ENCODE results near the gene WFDC2.
"Not testable (repeated sequence)": the region's sequence is repeated elsewhere in the genome, so short reads cannot be mapped to it uniquely, and the experiment has no call there.

Gene WFDC2

GRCh38 chr20:45470937-45471336 is 1.4 kb downstream of the WFDC2 start:
- ChIA-PET CTCF (interaction anchor here (1.0 to 10.9 kb wide), 6 partner anchors 16 to 300 kb away, joined by 3 to 120 read pairs (median 4); no protein-coding TSS in a partner anchor), POLR2A (no interaction called here)
- Histone ChIP-seq H3K4me3 (ENCODE audit: control insufficient read depth in 1 of 7, extremely low read depth in 1 of 7, insufficient read depth in 4 of 7, low read depth in 2 of 7, low read length in 6 of 7) (peak overlapping the region; percentile 11 to 80 (median 49)), H3K4me1 (ENCODE audit: control extremely low read depth in 1 of 4, control insufficient read depth in 4 of 4, insufficient read depth in 4 of 4, low read length in 3 of 4) (peaks cover 0 to 23% (median 17%) of the 10 kb centered on the region in 4 experiments), H3K27me3 (replicated peaks in 2 of 5; ENCODE audit: control insufficient read depth in 4 of 5, insufficient read depth in 5 of 5, low read length in 4 of 5) (peaks cover 4 to 39% (median 28%) of the 10 kb centered on the region in 5 experiments), H3K27ac (ENCODE audit: insufficient read depth in 1 of 2, low read depth in 1 of 2, low read length in 2 of 2, poor library complexity in 1 of 2, severe bottlenecking in 2 of 2) (no peak overlapping the region), H3K36me3 (ENCODE audit: control insufficient read depth in 4 of 4, insufficient read depth in 4 of 4, low read length in 3 of 4) (no peaks in the 10 kb centered on the region), H3K9me3 (ENCODE audit: control extremely low read depth in 1 of 5, control insufficient read depth in 4 of 5, insufficient read depth in 2 of 5, low read depth in 1 of 5, low read length in 4 of 5) (no peaks in the 10 kb centered on the region)
- DNase-seq: peak; percentile 28 to 44 (median 43)
- 35% methylated on average over 7 of the region's 10 CpGs for WGBS (ENCODE audit: insufficient coverage)

- H3K36me3 ChIP-seq (ENCODE audit: control insufficient read depth in 4 of 4, insufficient read depth in 4 of 4, low read length in 3 of 4); H3K4me3 ChIP-seq (ENCODE audit: control insufficient read depth in 1 of 7, extremely low read depth in 1 of 7, insufficient read depth in 4 of 7, low read depth in 2 of 7, low read length in 6 of 7); DNase-seq; H3K27ac ChIP-seq (ENCODE audit: insufficient read depth in 1 of 2, low read depth in 1 of 2, low read length in 2 of 2, poor library complexity in 1 of 2, severe bottlenecking in 2 of 2); H3K9me3 ChIP-seq (ENCODE audit: control extremely low read depth in 1 of 5, control insufficient read depth in 4 of 5, insufficient read depth in 2 of 5, low read depth in 1 of 5, low read length in 4 of 5); POLR2A ChIA-PET: not testable (repeated sequence)
- Histone ChIP-seq H3K27me3 (replicated peaks in 2 of 5; ENCODE audit: control insufficient read depth in 4 of 5, insufficient read depth in 5 of 5, low read length in 4 of 5) (peaks cover 4 to 36% (median 28%) of the 10 kb centered on the region in 5 experiments), H3K4me1 (ENCODE audit: control extremely low read depth in 1 of 4, control insufficient read depth in 4 of 4, insufficient read depth in 4 of 4, low read length in 3 of 4) (peaks cover 0 to 19% (median 15%) of the 10 kb centered on the region in 4 experiments)
- WGBS (ENCODE audit: insufficient coverage): no CpG with 5 or more reads among the region's 3 CpGs
- CTCF ChIA-PET: interaction anchor here (10.9 kb wide), 1 partner anchor 17 kb away, joined by 120 read pairs; no protein-coding TSS in a partner anchor
These were observed 2.7 kb downstream of the WFDC2 start for GRCh38 chr20:45472286-45472685.

GRCh38 chr20:45477530-45478148 is 8.1 kb downstream of the WFDC2 start:
- DNase-seq; H3K27me3 ChIP-seq (replicated peaks in 2 of 5; ENCODE audit: control insufficient read depth in 4 of 5, insufficient read depth in 5 of 5, low read length in 4 of 5); H3K36me3 ChIP-seq (ENCODE audit: control insufficient read depth in 4 of 4, insufficient read depth in 4 of 4, low read length in 3 of 4); POLR2A ChIA-PET; H3K4me1 ChIP-seq (ENCODE audit: control extremely low read depth in 1 of 4, control insufficient read depth in 4 of 4, insufficient read depth in 4 of 4, low read length in 3 of 4); H3K27ac ChIP-seq (ENCODE audit: insufficient read depth in 1 of 2, low read depth in 1 of 2, low read length in 2 of 2, poor library complexity in 1 of 2, severe bottlenecking in 2 of 2); H3K9me3 ChIP-seq (ENCODE audit: control extremely low read depth in 1 of 5, control insufficient read depth in 4 of 5, insufficient read depth in 2 of 5, low read depth in 1 of 5, low read length in 4 of 5); H3K4me3 ChIP-seq (ENCODE audit: control insufficient read depth in 1 of 7, extremely low read depth in 1 of 7, insufficient read depth in 4 of 7, low read depth in 2 of 7, low read length in 6 of 7): not testable (repeated sequence)
- CTCF ChIA-PET: interaction anchor here (1.0 kb wide), 2 partner anchors 9 to 13 kb away, joined by 3 read pairs; no protein-coding TSS in a partner anchor
- WGBS (ENCODE audit: insufficient coverage): 90% methylated on average over 5 of the region's 7 CpGs

- ChIA-PET POLR2A (no interaction called here), CTCF (interaction anchor here (1.0 to 1.9 kb wide), 5 partner anchors 10 to 187 kb away, joined by 3 to 7 read pairs (median 4); no protein-coding TSS in a partner anchor)
- 98% methylated on average over 5 of the region's 7 CpGs for WGBS (ENCODE audit: insufficient coverage)
- H3K36me3 ChIP-seq (ENCODE audit: control insufficient read depth in 4 of 4, insufficient read depth in 4 of 4, low read length in 3 of 4): no peaks in the 10 kb centered on the region
- no peak overlapping the region for H3K27ac ChIP-seq (ENCODE audit: insufficient read depth in 1 of 2, low read depth in 1 of 2, low read length in 2 of 2, poor library complexity in 1 of 2, severe bottlenecking in 2 of 2)
- H3K4me3 ChIP-seq (ENCODE audit: control insufficient read depth in 1 of 7, extremely low read depth in 1 of 7, insufficient read depth in 4 of 7, low read depth in 2 of 7, low read length in 6 of 7): no peak overlapping the region
- peaks cover 0 to 3% (median 0%) of the 10 kb centered on the region in 5 experiments for H3K9me3 ChIP-seq (ENCODE audit: control extremely low read depth in 1 of 5, control insufficient read depth in 4 of 5, insufficient read depth in 2 of 5, low read depth in 1 of 5, low read length in 4 of 5)
- H3K4me1 ChIP-seq (ENCODE audit: control extremely low read depth in 1 of 4, control insufficient read depth in 4 of 4, insufficient read depth in 4 of 4, low read length in 3 of 4): no peaks in the 10 kb centered on the region
- DNase-seq: no peak
- peaks cover 0 to 5% (median 2%) of the 10 kb centered on the region in 5 experiments for H3K27me3 ChIP-seq (replicated peaks in 2 of 5; ENCODE audit: control insufficient read depth in 4 of 5, insufficient read depth in 5 of 5, low read length in 4 of 5)
These were observed 10.3 kb downstream of the WFDC2 start for GRCh38 chr20:45479822-45480221.

- Histone ChIP-seq H3K4me3 (ENCODE audit: control insufficient read depth in 1 of 7, extremely low read depth in 1 of 7, insufficient read depth in 4 of 7, low read depth in 2 of 7, low read length in 6 of 7) (no peak overlapping the region), H3K27me3 (replicated peaks in 2 of 5; ENCODE audit: control insufficient read depth in 4 of 5, insufficient read depth in 5 of 5, low read length in 4 of 5) (peaks cover 3 to 9% (median 8%) of the 10 kb centered on the region in 5 experiments), H3K4me1 (ENCODE audit: control extremely low read depth in 1 of 4, control insufficient read depth in 4 of 4, insufficient read depth in 4 of 4, low read length in 3 of 4) (no peaks in the 10 kb centered on the region), H3K36me3 (ENCODE audit: control insufficient read depth in 4 of 4, insufficient read depth in 4 of 4, low read length in 3 of 4) (no peaks in the 10 kb centered on the region), H3K27ac (ENCODE audit: insufficient read depth in 1 of 2, low read depth in 1 of 2, low read length in 2 of 2, poor library complexity in 1 of 2, severe bottlenecking in 2 of 2) (no peak overlapping the region), H3K9me3 (ENCODE audit: control extremely low read depth in 1 of 5, control insufficient read depth in 4 of 5, insufficient read depth in 2 of 5, low read depth in 1 of 5, low read length in 4 of 5) (no peaks in the 10 kb centered on the region)
- ChIA-PET CTCF (interaction anchor here (1.0 to 4.6 kb wide), 4 partner anchors 24 to 176 kb away, joined by 3 to 27 read pairs (median 12); partner anchors contain the start of gene MATN4), POLR2A (no interaction called here)
- DNase-seq: no peak
- 80% methylated on average over 3 of the region's 6 CpGs for WGBS (ENCODE audit: insufficient coverage)
These were observed 15.1 kb downstream of the WFDC2 start for GRCh38 chr20:45484676-45485075.

- Histone ChIP-seq H3K4me1 (ENCODE audit: control extremely low read depth in 1 of 4, control insufficient read depth in 4 of 4, insufficient read depth in 4 of 4, low read length in 3 of 4) (no peaks in the 10 kb centered on the region), H3K27ac (ENCODE audit: insufficient read depth in 1 of 2, low read depth in 1 of 2, low read length in 2 of 2, poor library complexity in 1 of 2, severe bottlenecking in 2 of 2) (no peak overlapping the region), H3K9me3 (ENCODE audit: control extremely low read depth in 1 of 5, control insufficient read depth in 4 of 5, insufficient read depth in 2 of 5, low read depth in 1 of 5, low read length in 4 of 5) (no peaks in the 10 kb centered on the region), H3K27me3 (replicated peaks in 2 of 5; ENCODE audit: control insufficient read depth in 4 of 5, insufficient read depth in 5 of 5, low read length in 4 of 5) (peaks cover 3 to 9% (median 8%) of the 10 kb centered on the region in 5 experiments), H3K4me3 (ENCODE audit: control insufficient read depth in 1 of 7, extremely low read depth in 1 of 7, insufficient read depth in 4 of 7, low read depth in 2 of 7, low read length in 6 of 7) (no peak overlapping the region), H3K36me3 (ENCODE audit: control insufficient read depth in 4 of 4, insufficient read depth in 4 of 4, low read length in 3 of 4) (no peaks in the 10 kb centered on the region)
- ChIA-PET POLR2A (no interaction called here), CTCF (interaction anchor here (0.6 to 4.6 kb wide), 11 partner anchors 7 to 286 kb away, joined by 3 to 27 read pairs (median 4); partner anchors contain the start of gene MATN4)
- no peak for DNase-seq
- WGBS (ENCODE audit: insufficient coverage): 92% methylated on average over 3 of the region's 4 CpGs
These were observed 15.8 kb downstream of the WFDC2 start for GRCh38 chr20:45485388-45485787.

GRCh38 chr20:45487231-45487635 is 17.7 kb downstream of the WFDC2 start:
- WGBS (ENCODE audit: insufficient coverage): 47% methylated on average over 13 of the region's 20 CpGs
- ChIA-PET POLR2A (no interaction called here), CTCF (interaction anchor here (0.7 to 4.6 kb wide), 9 partner anchors 8 to 168 kb away, joined by 3 to 27 read pairs (median 4); no protein-coding TSS in a partner anchor)
- Histone ChIP-seq H3K4me1 (ENCODE audit: control extremely low read depth in 1 of 4, control insufficient read depth in 4 of 4, insufficient read depth in 4 of 4, low read length in 3 of 4) (no peaks in the 10 kb centered on the region), H3K9me3 (ENCODE audit: control extremely low read depth in 1 of 5, control insufficient read depth in 4 of 5, insufficient read depth in 2 of 5, low read depth in 1 of 5, low read length in 4 of 5) (no peaks in the 10 kb centered on the region), H3K27ac (ENCODE audit: insufficient read depth in 1 of 2, low read depth in 1 of 2, low read length in 2 of 2, poor library complexity in 1 of 2, severe bottlenecking in 2 of 2) (no peak overlapping the region), H3K27me3 (replicated peaks in 2 of 5; ENCODE audit: control insufficient read depth in 4 of 5, insufficient read depth in 5 of 5, low read length in 4 of 5) (peaks cover 3 to 11% (median 8%) of the 10 kb centered on the region in 5 experiments), H3K36me3 (ENCODE audit: control insufficient read depth in 4 of 4, insufficient read depth in 4 of 4, low read length in 3 of 4) (no peaks in the 10 kb centered on the region), H3K4me3 (ENCODE audit: control insufficient read depth in 1 of 7, extremely low read depth in 1 of 7, insufficient read depth in 4 of 7, low read depth in 2 of 7, low read length in 6 of 7) (no peak overlapping the region)
- peak; percentile 14 to 48 (median 38) for DNase-seq

All from common myeloid progenitor, CD34-positive (primary cell).